HG03378 (cell line): ENCODE results near the gene LRMDA.

Experiments
- ATAC-seq: cut with Tn5 transposase; IDR thresholded peaks from one replicate; pipeline ENCODE4 v1.9.1; 2021; ENCODE audit warnings: mild to moderate bottlenecking, moderate library complexity; ENCODE audit not compliant: unreplicated experiment

The LRMDA gene

DNA sequence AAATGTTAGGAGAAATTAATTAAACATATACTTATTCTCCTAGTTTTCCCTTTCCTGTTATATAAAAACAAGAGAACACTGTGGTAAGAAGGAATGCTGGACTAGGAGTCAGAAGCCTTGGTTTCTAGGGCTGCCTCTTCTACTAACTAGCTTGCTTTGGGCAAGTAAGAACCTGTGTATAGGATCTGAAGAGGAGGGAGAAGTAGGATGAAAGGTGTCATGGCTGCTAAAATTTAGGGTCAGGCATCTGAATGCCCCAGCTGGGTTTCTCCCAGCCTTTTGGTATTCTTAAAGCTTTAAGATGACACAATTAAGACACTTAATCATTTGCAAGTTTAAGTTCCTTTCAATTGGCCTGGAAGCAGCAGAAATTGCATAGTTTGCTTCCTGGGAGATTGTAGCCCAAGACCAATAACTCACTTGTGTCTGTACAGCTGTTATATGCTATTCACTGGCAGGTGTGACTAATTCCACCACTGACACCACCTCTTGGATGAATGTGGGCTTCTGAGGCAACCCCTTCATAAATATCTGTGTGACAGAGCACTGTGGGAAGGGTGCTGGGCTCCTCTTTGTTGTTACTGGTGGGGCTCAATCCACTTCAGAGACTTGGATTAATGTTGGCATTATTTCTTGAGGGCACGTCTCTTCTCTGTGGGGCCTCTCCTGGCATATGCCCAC, 137.2 kb downstream of the LRMDA start:
- no peak for ATAC-seq

DNA sequence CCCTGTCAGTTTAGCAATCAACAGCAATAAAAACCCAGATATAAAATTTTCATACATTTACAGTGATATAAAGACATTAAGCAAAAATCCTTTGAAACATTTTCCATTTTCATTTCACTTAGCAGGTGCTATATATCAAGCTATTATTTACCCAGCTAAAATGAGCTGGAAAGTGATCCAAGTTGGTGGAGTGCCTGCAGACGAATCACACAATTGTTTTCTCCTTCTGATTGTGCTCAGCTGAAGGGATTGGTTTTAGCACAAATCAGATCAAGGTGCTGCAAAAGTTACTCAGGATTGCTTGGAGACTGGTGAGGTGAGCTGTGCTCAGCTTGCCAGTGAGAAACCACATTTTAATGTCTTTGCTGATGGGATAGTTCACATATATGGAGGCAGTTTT, 138.1 kb downstream of the LRMDA start:
- no peak for ATAC-seq

GRCh38 chr10:75572478-75572877, 141.1 kb downstream of the LRMDA start:
- no peak for ATAC-seq

DNA sequence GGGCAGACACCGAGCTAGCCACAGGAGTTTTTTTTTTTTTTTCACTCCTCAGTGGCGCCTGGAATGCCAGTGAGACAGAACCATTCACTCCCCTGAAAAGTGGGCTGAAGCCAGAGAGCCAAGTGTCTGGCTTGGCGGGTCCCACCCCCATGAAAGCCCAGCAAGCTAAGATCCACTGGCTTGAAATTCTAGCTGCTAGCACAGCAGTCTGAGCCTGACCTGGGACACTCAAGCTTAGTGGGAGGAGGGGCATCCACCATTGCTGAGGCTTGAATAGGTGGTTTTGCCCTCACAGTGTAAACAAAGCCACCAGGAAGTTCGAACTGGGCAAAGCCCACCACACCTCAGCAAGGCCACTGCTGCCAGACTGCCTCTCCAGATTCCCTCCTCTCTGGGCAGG, 144.5 kb downstream of the LRMDA start:
- ATAC-seq = no peak

DNA sequence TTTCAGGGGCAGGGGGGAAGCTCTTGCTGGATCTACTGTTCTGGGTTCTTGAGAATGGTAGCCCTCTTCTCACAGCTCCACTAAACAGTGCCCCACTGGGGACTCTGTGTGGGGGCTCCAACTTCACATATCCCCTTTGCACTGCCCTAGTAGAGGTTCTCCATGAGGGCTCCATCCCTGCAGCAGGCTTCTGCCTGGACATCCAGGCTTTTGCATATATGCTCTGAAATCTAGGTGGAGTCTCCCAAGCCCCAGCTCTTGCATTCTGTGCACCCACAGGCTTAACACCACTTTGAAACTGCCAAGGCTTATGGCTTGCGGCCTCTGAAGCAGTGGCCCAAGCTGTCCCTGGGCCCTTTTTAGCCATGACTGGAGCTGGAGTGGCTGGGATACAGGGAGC, 150.7 kb downstream of the LRMDA start:
- ATAC-seq = no peak

- no peak for ATAC-seq
These were observed 153.9 kb downstream of the LRMDA start for GRCh38 chr10:75585294-75585693.

DNA sequence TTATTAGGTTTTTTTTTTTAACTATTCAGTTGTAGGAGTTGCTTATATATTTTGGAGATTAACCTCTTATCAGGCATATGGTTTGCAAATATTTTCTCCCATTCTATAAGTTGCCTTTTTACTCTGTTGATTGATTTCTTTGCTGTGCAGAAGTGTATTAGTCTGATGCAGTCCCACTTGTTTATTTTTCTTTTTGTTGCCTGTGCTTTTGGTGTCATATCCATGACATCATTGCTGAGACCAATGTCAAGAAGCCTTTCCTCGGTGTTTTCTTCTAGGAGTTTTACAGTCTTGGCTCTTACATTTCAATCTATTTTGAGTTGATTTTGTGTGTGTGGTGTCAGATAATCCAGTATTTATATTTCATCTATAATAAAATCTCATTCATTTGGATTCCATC, 155.4 kb downstream of the LRMDA start:
- no peak for ATAC-seq

GRCh38 chr10:75588031-75588430, 156.6 kb downstream of the LRMDA start:
- ATAC-seq = no peak

GRCh38 chr10:75589895-75590654, 158.7 kb downstream of the LRMDA start:
- ATAC-seq = no peak

GRCh38 chr10:75592151-75592787, 160.8 kb downstream of the LRMDA start:
- no peak for ATAC-seq

GRCh38 chr10:75592791-75593643, 161.6 kb downstream of the LRMDA start:
- no peak for ATAC-seq

DNA sequence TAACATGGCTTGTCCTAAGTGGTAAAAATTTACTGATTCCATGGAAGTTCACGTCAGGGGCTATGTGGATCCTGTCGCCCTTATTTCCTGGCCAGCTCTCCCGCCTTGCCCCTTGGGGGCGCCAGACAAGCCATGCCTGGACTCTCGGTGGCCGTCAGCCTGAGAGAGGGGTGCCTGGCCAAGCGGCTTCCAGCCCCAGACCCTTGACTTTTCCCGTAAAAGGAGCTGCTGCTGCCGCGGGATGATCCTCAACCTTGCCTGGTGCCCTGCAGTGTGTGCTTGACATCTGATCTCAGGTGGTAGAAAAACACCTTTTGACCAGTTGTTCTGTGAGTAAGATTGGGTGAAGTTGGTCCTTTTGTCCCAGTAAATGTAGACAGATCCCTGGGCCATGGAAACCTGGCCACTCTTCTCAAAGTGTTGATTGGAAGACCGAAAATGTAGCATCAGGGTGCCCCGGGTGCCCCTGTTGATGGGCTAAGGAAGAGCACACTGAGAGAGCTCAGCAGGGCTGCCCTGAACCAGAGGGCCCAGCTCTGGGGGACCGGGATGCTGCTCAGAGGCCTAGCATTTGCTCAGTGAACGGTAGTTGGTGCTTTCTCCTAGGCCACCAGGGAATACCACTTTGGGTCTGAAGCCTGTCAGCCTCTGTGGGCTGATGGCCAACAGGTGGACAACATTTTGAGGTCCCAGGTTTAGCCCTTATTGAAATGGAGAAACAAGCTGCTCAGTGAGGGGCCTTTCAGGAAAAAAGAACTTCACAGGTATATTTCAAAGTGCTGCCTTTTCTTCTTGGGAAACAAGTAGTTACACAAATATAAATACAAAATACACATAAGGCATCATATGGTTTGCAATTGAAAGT, 162.5 kb downstream of the LRMDA start:
- no peak for ATAC-seq

DNA sequence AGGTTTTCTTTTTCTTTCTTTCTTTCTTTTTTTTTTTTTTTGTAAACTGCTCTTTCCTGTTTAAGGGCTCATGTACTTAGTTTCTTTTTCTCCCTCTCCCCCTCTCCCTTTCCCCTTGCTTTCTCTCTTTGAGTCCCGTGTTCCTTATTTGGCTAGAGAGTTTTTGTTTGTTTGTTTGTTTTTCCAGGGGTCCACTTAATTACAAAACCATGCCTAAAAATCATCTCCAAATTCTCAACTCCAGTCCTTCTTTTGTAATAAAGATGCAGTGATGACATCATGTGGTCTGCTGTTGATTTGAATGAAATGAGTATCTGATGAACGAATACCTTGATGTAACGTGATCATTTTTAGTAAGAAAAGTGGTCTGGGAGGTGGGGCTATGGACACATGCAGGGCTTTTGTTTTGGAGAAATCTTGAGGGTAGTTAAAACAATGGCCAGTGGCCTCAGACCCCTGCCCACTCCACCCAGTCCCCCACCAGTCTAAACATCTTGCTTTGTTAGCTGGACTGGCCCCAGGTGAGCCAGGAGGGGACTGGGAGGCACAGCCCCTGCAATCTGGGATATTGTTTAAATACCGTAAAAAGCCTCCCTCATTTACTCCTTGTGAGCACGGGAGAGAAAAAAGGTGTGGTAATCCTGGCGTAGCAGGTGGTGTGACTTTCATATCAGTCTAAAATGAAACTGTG, 165.7 kb downstream of the LRMDA start:
- no peak for ATAC-seq

- ATAC-seq = no peak
These were observed 166.5 kb downstream of the LRMDA start for GRCh38 chr10:75597773-75598440.

GRCh38 chr10:75598998-75599397, 167.6 kb downstream of the LRMDA start:
- ATAC-seq = no peak

DNA sequence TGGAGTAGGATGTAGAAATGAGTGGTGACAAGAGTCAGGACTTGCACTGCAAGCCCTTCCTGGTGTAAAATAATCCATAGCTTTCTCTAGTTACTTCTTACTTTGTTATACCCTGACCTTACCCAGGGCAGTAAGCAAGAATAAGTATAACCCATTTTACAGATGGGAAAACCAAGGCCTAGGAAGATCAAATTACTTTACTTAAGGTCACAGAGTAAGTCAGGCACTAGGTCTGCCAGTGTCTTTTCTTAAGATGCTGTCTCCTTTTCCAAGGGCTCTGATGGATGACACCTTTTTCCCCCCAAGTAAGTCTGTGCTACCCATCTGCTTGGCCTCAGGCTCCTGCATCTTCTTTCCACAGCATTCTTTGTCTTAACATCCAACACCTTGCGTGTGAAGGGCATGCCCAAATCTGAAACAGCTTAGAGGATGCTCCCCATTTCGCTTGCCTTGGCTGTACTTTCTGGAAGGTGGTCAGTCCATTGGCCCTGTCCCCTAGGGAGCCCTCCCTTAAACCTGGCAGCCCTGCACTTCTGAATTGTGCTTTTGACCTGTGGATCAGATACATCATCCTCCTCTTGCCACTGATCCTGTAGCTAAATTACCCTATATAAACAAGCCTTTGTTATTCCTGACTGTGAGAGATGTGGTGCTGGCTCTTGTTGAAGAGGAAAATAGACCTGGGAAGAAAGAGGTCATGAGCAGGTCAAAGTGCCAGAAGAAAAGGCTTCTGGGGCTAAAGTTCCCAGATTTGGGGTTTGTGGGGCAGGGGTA, 168.6 kb downstream of the LRMDA start:
- no peak for ATAC-seq

- ATAC-seq = no peak
These were observed 169.4 kb downstream of the LRMDA start for GRCh38 chr10:75600833-75601232.

DNA sequence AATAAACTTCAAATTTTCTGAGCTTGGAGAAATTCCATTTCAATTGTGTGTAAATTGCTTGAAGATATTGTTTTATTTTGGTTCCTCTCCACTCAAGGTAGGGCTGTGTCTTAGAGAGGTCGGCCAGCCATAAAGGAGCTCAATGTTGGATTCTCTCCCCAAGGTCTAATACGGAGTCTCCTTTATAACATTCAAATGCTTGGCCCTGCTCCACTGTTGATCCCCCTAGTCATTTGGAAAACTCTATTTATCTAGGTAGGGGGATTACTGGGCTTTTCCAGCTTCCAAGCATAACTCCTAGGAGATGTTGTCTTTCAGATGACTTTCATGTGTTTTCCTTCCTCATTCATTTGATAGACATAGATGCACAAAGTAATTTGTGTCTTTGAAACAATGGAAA, 170.9 kb downstream of the LRMDA start:
- no peak for ATAC-seq
